Upper lobe of left lung (tissue), 6 donors: ENCODE measurements around the gene GALK2. TPM values are rescaled to one million over a fixed set of nuclear protein-coding genes. Genes with fewer than 3 reads are reported as not detected.
"Not testable (repeated sequence)": the region's sequence is repeated elsewhere in the genome, so short reads cannot be mapped to it uniquely, and the experiment has no call there.

Experiments
- ATAC-seq, 2 donors: fragments of 200-7000 bp; cut with Tn5 transposase; one replicate each; pipeline ENCODE4 v1.9.1; 2022; ENCODE audit warnings: mild to moderate bottlenecking in 2 of 2, moderate library complexity in 2 of 2; ENCODE audit not compliant: low FRiP score in 2 of 2
- DNase-seq, 2 donors: peaks; one replicate each; pipeline ENCODE4 v3.0.0-alpha.2; 2019 to 2020
- H3K27ac ChIP-seq, 4 donors: fragments of 200-600 bp; sonication (generic); one replicate each; pipeline ENCODE4 v1.5.1; 2016 to 2019
- H3K27me3 ChIP-seq, 4 donors: fragments of 200-600 bp; sonication (generic); one replicate each; pipeline ENCODE4 v1.5.1; 2017 to 2019
- H3K36me3 ChIP-seq, 4 donors: fragments of 200-600 bp; sonication (generic); one replicate each; pipeline ENCODE4 v1.5.1; 2016 to 2019
- H3K4me1 ChIP-seq, 4 donors: fragments of 200-600 bp; sonication (generic); one replicate each; pipeline ENCODE4 v1.5.1; 2018 to 2019
- H3K4me3 ChIP-seq, 4 donors: fragments of 200-600 bp; sonication (generic); one replicate each; pipeline ENCODE4 v1.5.1; 2017 to 2019; ENCODE audit warnings: mild to moderate bottlenecking in 2 of 4, moderate library complexity in 1 of 4
- H3K9me3 ChIP-seq, 4 donors: fragments of 200-600 bp; sonication (generic); one replicate each; pipeline ENCODE4 v1.5.1; 2018 to 2019
- CTCF ChIP-seq, 6 experiments: fragments of 450-650 bp in 4 of 6; fragments of 200-600 bp in 2 of 6; sonication (generic) in 2 of 6; IDR thresholded peaks; one replicate each; pipeline ENCODE4 v1.5.1; 2016 to 2019; ENCODE audit warnings: antibody characterized with exemption in 6 of 6
- EP300 ChIP-seq, 4 donors: sonication (generic); formaldehyde crosslinking; IDR thresholded peaks; one replicate each; pipeline ENCODE4 v1.5.1; 2017; ENCODE audit warnings: antibody characterized with exemption in 4 of 4, control low read depth in 2 of 4
- POLR2A ChIP-seq, 4 donors: fragments of 450-650 bp; IDR thresholded peaks; one replicate each; pipeline ENCODE4 v1.5.1; 2016 to 2017; ENCODE audit warnings: antibody characterized with exemption in 4 of 4, mild to moderate bottlenecking in 2 of 4
- POLR2AphosphoS5 ChIP-seq, 2 donors: sonication (generic); formaldehyde crosslinking; IDR thresholded peaks; one replicate each; pipeline ENCODE4 v1.5.1; 2017; ENCODE audit warnings: antibody characterized with exemption in 2 of 2
- WGBS, 2 donors: methylation state at CpG; one replicate each; pipeline ENCODE4 v1.1.5; 2017 to 2018; 5-methylcytosine and 5-hydroxymethylcytosine counted together
- total RNA-seq, 6 donors: library from RNA; depleted of rRNA in 4 of 6; stranded (reverse); fragments of >200 nt in 4 of 6; gene quantifications; one replicate each; pipeline versions ENCODE4 v1.1.0 to v1.2.1, GENCODE V29; 2016 to 2021
- donor health status: DM: no; HTN: no; CAD: no; lungs with moderate emphysema.
- donor health status: DM: no; HTN: yes; CAD: no; lungs with severe emphysema.

Gene GALK2
- total RNA-seq, 6 donors from 2014 or later: 14.2 to 63.9 (median 40.7) TPM

GRCh38 chr15:49182128-49182527 is 12.1 kb downstream of the GALK2 start:
- no peak for ATAC-seq
- TF ChIP-seq CTCF (IDR thresholded peaks at IDR 0.05) (no peak), POLR2A (IDR thresholded peaks at IDR 0.05) (no peak), EP300 (IDR thresholded peaks at IDR 0.05) (no peak)

GRCh38 chr15:49183741-49184140 is 13.7 kb downstream of the GALK2 start:
- DNase-seq, H3K27ac ChIP-seq, H3K4me1 ChIP-seq, H3K36me3 ChIP-seq, ATAC-seq, H3K4me3 ChIP-seq, H3K27me3 ChIP-seq, H3K9me3 ChIP-seq: not testable (repeated sequence)
- 86 to 89% methylated on average over 3 of the region's 3 CpGs for WGBS, 2 donors

More at GRCh38 chr15:49182128-49182527, 12.1 kb downstream of the GALK2 start:
- no peaks in the 10 kb centered on the region for H3K36me3 ChIP-seq
- WGBS, 2 donors: 97 to 99% methylated on average over 4 of the region's 4 CpGs
- H3K27me3 ChIP-seq: no peaks in the 10 kb centered on the region
- DNase-seq: no peak
- H3K27ac ChIP-seq: no peak overlapping the region
- no peak overlapping the region for H3K4me3 ChIP-seq
- no peaks in the 10 kb centered on the region for H3K4me1 ChIP-seq
- H3K9me3 ChIP-seq: no peaks in the 10 kb centered on the region

- Histone ChIP-seq H3K9me3 (no peaks in the 10 kb centered on the region), H3K4me1 (no peaks in the 10 kb centered on the region), H3K27me3 (no peaks in the 10 kb centered on the region), H3K36me3 (no peaks in the 10 kb centered on the region), H3K27ac (no peak overlapping the region), H3K4me3 (no peak overlapping the region)
- DNase-seq: no peak
- ATAC-seq: no peak
- WGBS, 2 donors: 77 to 93% methylated on average over 1 of the region's 1 CpG
- TF ChIP-seq EP300 (IDR thresholded peaks at IDR 0.05) (no peak), POLR2AphosphoS5 (IDR thresholded peaks at IDR 0.05) (no peak), POLR2A (IDR thresholded peaks at IDR 0.05) (no peak), CTCF (IDR thresholded peaks at IDR 0.05) (no peak)
Measured at GRCh38 chr15:49185473-49185872, 15.4 kb downstream of the GALK2 start.

- DNase-seq: no peak
- no peak for ATAC-seq
- no peaks in the 10 kb centered on the region for H3K27me3 ChIP-seq
- 86 to 96% methylated on average over 2 of the region's 2 CpGs for WGBS, 2 donors
- H3K27ac ChIP-seq: no peak overlapping the region
- no peaks in the 10 kb centered on the region for H3K4me1 ChIP-seq
- no peaks in the 10 kb centered on the region for H3K9me3 ChIP-seq
- no peak for TF ChIP-seq CTCF (IDR thresholded peaks at IDR 0.05)
- no peak for TF ChIP-seq EP300 (IDR thresholded peaks at IDR 0.05)
- H3K4me3 ChIP-seq: no peak overlapping the region
- no peaks in the 10 kb centered on the region for H3K36me3 ChIP-seq
Measured at GRCh38 chr15:49187549-49188245, 17.6 kb downstream of the GALK2 start.

- ATAC-seq: no peak
Measured at GRCh38 chr15:49188933-49189332, 18.9 kb downstream of the GALK2 start.

More at GRCh38 chr15:49188933-49189332, 18.9 kb downstream of the GALK2 start:
- Histone ChIP-seq H3K9me3 (no peaks in the 10 kb centered on the region), H3K4me3 (no peak overlapping the region), H3K27me3 (no peaks in the 10 kb centered on the region), H3K27ac (no peak overlapping the region), H3K36me3 (no peaks in the 10 kb centered on the region), H3K4me1 (no peaks in the 10 kb centered on the region)
- DNase-seq: no peak
- 98% methylated on average over 2 of the region's 2 CpGs for WGBS, 2 donors
- TF ChIP-seq CTCF (IDR thresholded peaks at IDR 0.05) (no peak), POLR2AphosphoS5 (IDR thresholded peaks at IDR 0.05) (no peak), EP300 (IDR thresholded peaks at IDR 0.05) (no peak), POLR2A (IDR thresholded peaks at IDR 0.05) (no peak)
